Immature natural killer cell (primary cell): ENCODE results near the gene DICER1. TPM values are rescaled to one million over a fixed set of nuclear protein-coding genes. Genes with fewer than 3 reads are reported as not detected.

Experiments
- DNase-seq, 3 donors: peaks; one replicate each; pipeline ENCODE4 v3.0.0; 2022; ENCODE audit warnings: mixed read lengths in 1 of 3
- H3K27ac Mint-ChIP-seq, 6 donors: one replicate each; pipeline ENCODE4 v1.8.0; 2020; ENCODE audit warnings: mixed read lengths in 6 of 6, mild to moderate bottlenecking in 5 of 6, inconsistent platforms in 4 of 6, moderate library complexity in 3 of 6
- H3K27me3 Mint-ChIP-seq, 3 donors: one replicate each; pipeline ENCODE4 v1.8.0; 2020 to 2021; ENCODE audit warnings: low read depth in 3 of 3, mild to moderate bottlenecking in 3 of 3, mixed read lengths in 3 of 3, moderate library complexity in 3 of 3, inconsistent platforms in 1 of 3
- H3K36me3 Mint-ChIP-seq, 3 donors: one replicate each; pipeline ENCODE4 v1.8.0; 2020; ENCODE audit warnings: mixed read lengths in 3 of 3, inconsistent platforms in 2 of 3, mild to moderate bottlenecking in 2 of 3
- H3K4me1 Mint-ChIP-seq, 2 donors: one replicate each; pipeline ENCODE4 v1.8.0; 2020; ENCODE audit warnings: inconsistent platforms in 2 of 2, mild to moderate bottlenecking in 2 of 2, mixed read lengths in 2 of 2, moderate library complexity in 1 of 2
- H3K4me3 Mint-ChIP-seq, 5 donors: one replicate each; pipeline ENCODE4 v1.8.0; 2020; ENCODE audit warnings: mild to moderate bottlenecking in 5 of 5, mixed read lengths in 5 of 5, inconsistent platforms in 3 of 5, moderate library complexity in 3 of 5
- H3K9me3 Mint-ChIP-seq, 6 donors: one replicate each; pipeline ENCODE4 v1.8.0; 2020; ENCODE audit warnings: mild to moderate bottlenecking in 6 of 6, mixed read lengths in 6 of 6, inconsistent platforms in 4 of 6, moderate library complexity in 3 of 6
- polyA plus RNA-seq, 3 donors: library from polyadenylated mRNA; unstranded; fragments of 300-500 nt; fragmentation: Illumina TruSeq; gene quantifications; one replicate each; pipeline ENCODE4 v1.2.3, GENCODE V29; 2021

DICER1 gene
- polyA plus RNA-seq, 3 donors from 2014 or later: 6.5 to 11.7 (median 7.0) TPM

- H3K4me3 Mint-ChIP-seq: peak overlapping the region in 1 of 5 donors; percentile 12
- peaks cover 0 to 11% of the 10 kb centered on the region in 2 donors for H3K4me1 Mint-ChIP-seq
- H3K27me3 Mint-ChIP-seq: peaks cover 0 to 22% (median 5%) of the 10 kb centered on the region in 3 donors
- no peak for DNase-seq
- no peaks in the 10 kb centered on the region for H3K9me3 Mint-ChIP-seq
- no peak overlapping the region for H3K27ac Mint-ChIP-seq
- H3K36me3 Mint-ChIP-seq: peaks cover 0 to 5% (median 0%) of the 10 kb centered on the region in 3 donors
These were observed 34.3 kb upstream of the DICER1 start for GRCh38 chr14:95191445-95192199.

- no peak overlapping the region for H3K4me3 Mint-ChIP-seq
- no peak overlapping the region for H3K27ac Mint-ChIP-seq
- H3K4me1 Mint-ChIP-seq: peaks cover 0 to 11% of the 10 kb centered on the region in 2 donors
- H3K36me3 Mint-ChIP-seq: peaks cover 0 to 5% (median 0%) of the 10 kb centered on the region in 3 donors
- peaks cover 4 to 22% (median 6%) of the 10 kb centered on the region in 3 donors for H3K27me3 Mint-ChIP-seq
- no peak for DNase-seq
- H3K9me3 Mint-ChIP-seq: no peaks in the 10 kb centered on the region
These were observed 33.5 kb upstream of the DICER1 start for GRCh38 chr14:95190857-95191256.

- Mint-ChIP-seq H3K36me3 (peaks cover 0 to 5% (median 0%) of the 10 kb centered on the region in 3 donors), H3K27me3 (peaks cover 4 to 22% (median 6%) of the 10 kb centered on the region in 3 donors), H3K4me1 (peaks cover 0 to 11% of the 10 kb centered on the region in 2 donors), H3K4me3 (no peak overlapping the region), H3K9me3 (no peaks in the 10 kb centered on the region), H3K27ac (no peak overlapping the region)
- DNase-seq: no peak
These were observed 33.1 kb upstream of the DICER1 start for GRCh38 chr14:95190346-95190840.

GRCh38 chr14:95189367-95190132 lies 32.2 kb upstream of the DICER1 start:
- no peak for DNase-seq
- Mint-ChIP-seq H3K27ac (no peak overlapping the region), H3K36me3 (peaks cover 0 to 5% (median 0%) of the 10 kb centered on the region in 3 donors), H3K4me3 (no peak overlapping the region), H3K27me3 (peaks cover 4 to 25% (median 6%) of the 10 kb centered on the region in 3 donors), H3K4me1 (peaks cover 0 to 11% of the 10 kb centered on the region in 2 donors), H3K9me3 (no peaks in the 10 kb centered on the region)

GRCh38 chr14:95188380-95188779 lies 31.1 kb upstream of the DICER1 start:
- Mint-ChIP-seq H3K36me3 (peaks cover 0 to 5% (median 0%) of the 10 kb centered on the region in 3 donors), H3K4me1 (peaks cover 0 to 11% of the 10 kb centered on the region in 2 donors), H3K27ac (no peak overlapping the region), H3K9me3 (no peaks in the 10 kb centered on the region), H3K4me3 (no peak overlapping the region), H3K27me3 (peaks cover 4 to 23% (median 6%) of the 10 kb centered on the region in 3 donors)
- DNase-seq: no peak

- Mint-ChIP-seq H3K4me3 (peak overlapping the region in 2 of 5 donors; percentile 15 to 31), H3K4me1 (no peaks in the 10 kb centered on the region), H3K36me3 (peaks cover 2 to 11% (median 7%) of the 10 kb centered on the region in 3 donors), H3K27me3 (peaks cover 4 to 26% (median 7%) of the 10 kb centered on the region in 3 donors), H3K9me3 (no peaks in the 10 kb centered on the region), H3K27ac (no peak overlapping the region)
- no peak for DNase-seq
These were observed 28.6 kb upstream of the DICER1 start for GRCh38 chr14:95185767-95186392.

GRCh38 chr14:95185033-95185766 lies 27.9 kb upstream of the DICER1 start:
- H3K4me3 Mint-ChIP-seq: peak overlapping the region in 1 of 5 donors; percentile 15
- no peaks in the 10 kb centered on the region for H3K4me1 Mint-ChIP-seq
- H3K27me3 Mint-ChIP-seq: peaks cover 7 to 29% (median 7%) of the 10 kb centered on the region in 3 donors
- no peak for DNase-seq
- H3K36me3 Mint-ChIP-seq: peaks cover 3 to 15% (median 11%) of the 10 kb centered on the region in 3 donors
- H3K9me3 Mint-ChIP-seq: no peaks in the 10 kb centered on the region
- H3K27ac Mint-ChIP-seq: no peak overlapping the region

- peaks cover 8 to 17% (median 15%) of the 10 kb centered on the region in 3 donors for H3K36me3 Mint-ChIP-seq
These were observed 27.1 kb upstream of the DICER1 start for GRCh38 chr14:95184413-95184790.

GRCh38 chr14:95183532-95184412 lies 26.4 kb upstream of the DICER1 start:
- peaks cover 8 to 19% (median 15%) of the 10 kb centered on the region in 3 donors for H3K36me3 Mint-ChIP-seq
- no peak overlapping the region for H3K27ac Mint-ChIP-seq
- DNase-seq: no peak
- H3K4me3 Mint-ChIP-seq: no peak overlapping the region
- no peaks in the 10 kb centered on the region for H3K4me1 Mint-ChIP-seq
- no peaks in the 10 kb centered on the region for H3K9me3 Mint-ChIP-seq
- peaks cover 7 to 23% (median 7%) of the 10 kb centered on the region in 3 donors for H3K27me3 Mint-ChIP-seq

More at GRCh38 chr14:95184413-95184790, 27.1 kb upstream of the DICER1 start:
- H3K4me1 Mint-ChIP-seq: no peaks in the 10 kb centered on the region
- H3K9me3 Mint-ChIP-seq: no peaks in the 10 kb centered on the region
- H3K27ac Mint-ChIP-seq: no peak overlapping the region
- no peak overlapping the region for H3K4me3 Mint-ChIP-seq
- H3K27me3 Mint-ChIP-seq: peaks cover 7 to 23% (median 7%) of the 10 kb centered on the region in 3 donors
- no peak for DNase-seq

GRCh38 chr14:95183082-95183481 lies 25.8 kb upstream of the DICER1 start:
- H3K27ac Mint-ChIP-seq: no peak overlapping the region
- no peaks in the 10 kb centered on the region for H3K4me1 Mint-ChIP-seq
- DNase-seq: no peak
- H3K27me3 Mint-ChIP-seq: peaks cover 7 to 17% (median 7%) of the 10 kb centered on the region in 3 donors
- H3K9me3 Mint-ChIP-seq: no peaks in the 10 kb centered on the region
- no peak overlapping the region for H3K4me3 Mint-ChIP-seq
- peaks cover 8 to 19% (median 15%) of the 10 kb centered on the region in 3 donors for H3K36me3 Mint-ChIP-seq

- Mint-ChIP-seq H3K4me3 (no peak overlapping the region), H3K36me3 (peaks cover 8 to 19% (median 15%) of the 10 kb centered on the region in 3 donors), H3K4me1 (no peaks in the 10 kb centered on the region), H3K9me3 (no peaks in the 10 kb centered on the region), H3K27ac (no peak overlapping the region), H3K27me3 (peaks cover 7 to 17% (median 9%) of the 10 kb centered on the region in 3 donors)
- no peak for DNase-seq
These were observed 25.1 kb upstream of the DICER1 start for GRCh38 chr14:95182379-95182778.
